Measurements from ENCODE around the gene SLC1A2. TPM values are rescaled to one million over a fixed set of nuclear protein-coding genes. Genes with fewer than 3 reads are reported as not detected.

SLC1A2 gene
- total and polyA plus RNA-seq, 2 experiments from 2014 or later: 0.70 to 2.8 TPM

DNA sequence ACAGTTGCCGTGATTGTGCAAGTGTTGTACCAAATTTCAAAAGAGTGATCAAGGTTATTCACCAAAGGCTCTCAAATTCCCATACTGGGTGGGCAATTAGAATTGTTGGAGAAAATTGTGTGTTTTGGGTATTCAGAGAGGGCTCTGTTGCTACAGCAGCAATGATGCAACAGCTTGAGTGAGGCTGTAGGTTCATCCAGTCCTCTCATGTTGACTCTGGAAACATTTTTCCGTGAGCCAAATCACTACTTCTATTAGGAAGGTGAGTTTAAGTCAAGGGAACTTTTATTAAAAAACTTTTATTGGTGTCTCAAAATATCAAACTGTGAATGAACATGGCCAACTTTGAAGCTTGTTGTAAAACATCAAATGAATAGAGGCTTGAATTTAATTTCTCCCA is 163.8 kb downstream of the SLC1A2 start (continued):
- TF ChIP-seq, protein P1, sequence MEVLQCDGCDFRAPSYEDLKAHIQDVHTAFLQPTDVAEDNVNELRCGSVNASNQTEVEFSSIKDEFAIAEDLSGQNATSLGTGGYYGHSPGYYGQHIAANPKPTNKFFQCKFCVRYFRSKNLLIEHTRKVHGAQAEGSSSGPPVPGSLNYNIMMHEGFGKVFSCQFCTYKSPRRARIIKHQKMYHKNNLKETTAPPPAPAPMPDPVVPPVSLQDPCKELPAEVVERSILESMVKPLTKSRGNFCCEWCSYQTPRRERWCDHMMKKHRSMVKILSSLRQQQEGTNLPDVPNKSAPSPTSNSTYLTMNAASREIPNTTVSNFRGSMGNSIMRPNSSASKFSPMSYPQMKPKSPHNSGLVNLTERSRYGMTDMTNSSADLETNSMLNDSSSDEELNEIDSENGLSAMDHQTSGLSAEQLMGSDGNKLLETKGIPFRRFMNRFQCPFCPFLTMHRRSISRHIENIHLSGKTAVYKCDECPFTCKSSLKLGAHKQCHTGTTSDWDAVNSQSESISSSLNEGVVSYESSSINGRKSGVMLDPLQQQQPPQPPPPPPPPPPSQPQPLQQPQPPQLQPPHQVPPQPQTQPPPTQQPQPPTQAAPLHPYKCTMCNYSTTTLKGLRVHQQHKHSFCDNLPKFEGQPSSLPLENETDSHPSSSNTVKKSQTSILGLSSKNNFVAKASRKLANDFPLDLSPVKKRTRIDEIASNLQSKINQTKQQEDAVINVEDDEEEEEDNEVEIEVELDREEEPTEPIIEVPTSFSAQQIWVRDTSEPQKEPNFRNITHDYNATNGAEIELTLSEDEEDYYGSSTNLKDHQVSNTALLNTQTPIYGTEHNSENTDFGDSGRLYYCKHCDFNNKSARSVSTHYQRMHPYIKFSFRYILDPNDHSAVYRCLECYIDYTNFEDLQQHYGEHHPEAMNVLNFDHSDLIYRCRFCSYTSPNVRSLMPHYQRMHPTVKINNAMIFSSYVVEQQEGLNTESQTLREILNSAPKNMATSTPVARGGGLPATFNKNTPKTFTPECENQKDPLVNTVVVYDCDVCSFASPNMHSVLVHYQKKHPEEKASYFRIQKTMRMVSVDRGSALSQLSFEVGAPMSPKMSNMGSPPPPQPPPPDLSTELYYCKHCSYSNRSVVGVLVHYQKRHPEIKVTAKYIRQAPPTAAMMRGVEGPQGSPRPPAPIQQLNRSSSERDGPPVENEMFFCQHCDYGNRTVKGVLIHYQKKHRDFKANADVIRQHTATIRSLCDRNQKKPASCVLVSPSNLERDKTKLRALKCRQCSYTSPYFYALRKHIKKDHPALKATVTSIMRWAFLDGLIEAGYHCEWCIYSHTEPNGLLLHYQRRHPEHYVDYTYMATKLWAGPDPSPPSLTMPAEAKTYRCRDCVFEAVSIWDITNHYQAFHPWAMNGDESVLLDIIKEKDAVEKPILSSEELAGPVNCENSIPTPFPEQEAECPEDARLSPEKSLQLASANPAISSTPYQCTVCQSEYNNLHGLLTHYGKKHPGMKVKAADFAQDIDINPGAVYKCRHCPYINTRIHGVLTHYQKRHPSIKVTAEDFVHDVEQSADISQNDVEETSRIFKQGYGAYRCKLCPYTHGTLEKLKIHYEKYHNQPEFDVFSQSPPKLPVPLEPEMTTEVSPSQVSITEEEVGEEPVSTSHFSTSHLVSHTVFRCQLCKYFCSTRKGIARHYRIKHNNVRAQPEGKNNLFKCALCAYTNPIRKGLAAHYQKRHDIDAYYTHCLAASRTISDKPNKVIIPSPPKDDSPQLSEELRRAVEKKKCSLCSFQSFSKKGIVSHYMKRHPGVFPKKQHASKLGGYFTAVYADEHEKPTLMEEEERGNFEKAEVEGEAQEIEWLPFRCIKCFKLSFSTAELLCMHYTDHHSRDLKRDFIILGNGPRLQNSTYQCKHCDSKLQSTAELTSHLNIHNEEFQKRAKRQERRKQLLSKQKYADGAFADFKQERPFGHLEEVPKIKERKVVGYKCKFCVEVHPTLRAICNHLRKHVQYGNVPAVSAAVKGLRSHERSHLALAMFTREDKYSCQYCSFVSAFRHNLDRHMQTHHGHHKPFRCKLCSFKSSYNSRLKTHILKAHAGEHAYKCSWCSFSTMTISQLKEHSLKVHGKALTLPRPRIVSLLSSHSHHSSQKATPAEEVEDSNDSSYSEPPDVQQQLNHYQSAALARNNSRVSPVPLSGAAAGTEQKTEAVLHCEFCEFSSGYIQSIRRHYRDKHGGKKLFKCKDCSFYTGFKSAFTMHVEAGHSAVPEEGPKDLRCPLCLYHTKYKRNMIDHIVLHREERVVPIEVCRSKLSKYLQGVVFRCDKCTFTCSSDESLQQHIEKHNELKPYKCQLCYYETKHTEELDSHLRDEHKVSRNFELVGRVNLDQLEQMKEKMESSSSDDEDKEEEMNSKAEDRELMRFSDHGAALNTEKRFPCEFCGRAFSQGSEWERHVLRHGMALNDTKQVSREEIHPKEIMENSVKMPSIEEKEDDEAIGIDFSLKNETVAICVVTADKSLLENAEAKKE (CRISPR knock-in tag; IDR thresholded peaks at IDR 0.05): no peak
- TF ChIP-seq ZNF331 (CRISPR knock-in tag; IDR thresholded peaks at IDR 0.05; ENCODE audit: low read depth): no peak
- TF ChIP-seq CREB1 (CRISPR knock-in tag; IDR thresholded peaks at IDR 0.05; ENCODE audit: low read depth): no peak
- no peak for TF ChIP-seq EZH2phosphoT487 (IDR thresholded peaks at IDR 0.05; ENCODE audit: unreplicated experiment)

GRCh38 chr11:35253237-35253636 is 166.1 kb downstream of the SLC1A2 start:
- no peak overlapping the region for H3K27ac ChIP-seq (ENCODE audit: low read depth)
- peaks cover 6% of the 10 kb centered on the region; the same call in 1 of the 2 replicates for H3K9me2 ChIP-seq (ENCODE audit: insufficient read depth)
- H3K4me1 Mint-ChIP-seq: no peaks in the 10 kb centered on the region
- H3K36me3 ChIP-seq (ENCODE audit: insufficient read depth): no peaks in the 10 kb centered on the region
- no peaks in the 10 kb centered on the region for H3K27me3 ChIP-seq (ENCODE audit: insufficient read depth)
- H3K27ac Mint-ChIP-seq: no peak overlapping the region
- ATAC-seq: no peak
- H3K4me3 Mint-ChIP-seq: no peak overlapping the region
- H3K27me3 Mint-ChIP-seq (ENCODE audit: insufficient read depth, low read depth, poor library complexity): no peaks in the 10 kb centered on the region
- H3K79me2 ChIP-seq (replicated peaks; ENCODE audit: insufficient read depth): no peaks in the 10 kb centered on the region
- no peaks in the 10 kb centered on the region for H3K9me3 Mint-ChIP-seq
- no peak for DNase-seq (ENCODE audit: low spot score)
- no peak overlapping the region for H2AFZ ChIP-seq
- H3K4me3 ChIP-seq: no peak overlapping the region
- H3K4me2 ChIP-seq: no peak overlapping the region
- H4K20me1 ChIP-seq (replicated peaks; ENCODE audit: insufficient read depth): no peaks in the 10 kb centered on the region
- H3K4me1 ChIP-seq (ENCODE audit: insufficient read depth): no peaks in the 10 kb centered on the region
- no peaks in the 10 kb centered on the region for H3F3A ChIP-seq (replicated peaks; ENCODE audit: low read depth)
- H3K36me3 Mint-ChIP-seq (ENCODE audit: low read depth): no peaks in the 10 kb centered on the region
- TF ChIP-seq ZNF114 (CRISPR knock-in tag; IDR thresholded peaks at IDR 0.05) (no peak), STAT1 (IDR thresholded peaks at IDR 0.05; ENCODE audit: unreplicated experiment) (no peak), EZH2 (IDR thresholded peaks at IDR 0.05; ENCODE audit: low read depth, unreplicated experiment) (no peak), ZNF331 (CRISPR knock-in tag; IDR thresholded peaks at IDR 0.05; ENCODE audit: low read depth) (no peak), CTCF (conservative IDR thresholded peaks at IDR 0.05; ENCODE audit: low read depth in 2 of 2) (no peak), JUNB (IDR thresholded peaks at IDR 0.05; ENCODE audit: unreplicated experiment) (no peak), NANOG (IDR thresholded peaks at IDR 0.05; ENCODE audit: borderline replicate concordance) (no peak), POLR2AphosphoS5 (IDR thresholded peaks at IDR 0.05; ENCODE audit: low read depth) (no peak)
- TF ChIP-seq, protein P2, sequence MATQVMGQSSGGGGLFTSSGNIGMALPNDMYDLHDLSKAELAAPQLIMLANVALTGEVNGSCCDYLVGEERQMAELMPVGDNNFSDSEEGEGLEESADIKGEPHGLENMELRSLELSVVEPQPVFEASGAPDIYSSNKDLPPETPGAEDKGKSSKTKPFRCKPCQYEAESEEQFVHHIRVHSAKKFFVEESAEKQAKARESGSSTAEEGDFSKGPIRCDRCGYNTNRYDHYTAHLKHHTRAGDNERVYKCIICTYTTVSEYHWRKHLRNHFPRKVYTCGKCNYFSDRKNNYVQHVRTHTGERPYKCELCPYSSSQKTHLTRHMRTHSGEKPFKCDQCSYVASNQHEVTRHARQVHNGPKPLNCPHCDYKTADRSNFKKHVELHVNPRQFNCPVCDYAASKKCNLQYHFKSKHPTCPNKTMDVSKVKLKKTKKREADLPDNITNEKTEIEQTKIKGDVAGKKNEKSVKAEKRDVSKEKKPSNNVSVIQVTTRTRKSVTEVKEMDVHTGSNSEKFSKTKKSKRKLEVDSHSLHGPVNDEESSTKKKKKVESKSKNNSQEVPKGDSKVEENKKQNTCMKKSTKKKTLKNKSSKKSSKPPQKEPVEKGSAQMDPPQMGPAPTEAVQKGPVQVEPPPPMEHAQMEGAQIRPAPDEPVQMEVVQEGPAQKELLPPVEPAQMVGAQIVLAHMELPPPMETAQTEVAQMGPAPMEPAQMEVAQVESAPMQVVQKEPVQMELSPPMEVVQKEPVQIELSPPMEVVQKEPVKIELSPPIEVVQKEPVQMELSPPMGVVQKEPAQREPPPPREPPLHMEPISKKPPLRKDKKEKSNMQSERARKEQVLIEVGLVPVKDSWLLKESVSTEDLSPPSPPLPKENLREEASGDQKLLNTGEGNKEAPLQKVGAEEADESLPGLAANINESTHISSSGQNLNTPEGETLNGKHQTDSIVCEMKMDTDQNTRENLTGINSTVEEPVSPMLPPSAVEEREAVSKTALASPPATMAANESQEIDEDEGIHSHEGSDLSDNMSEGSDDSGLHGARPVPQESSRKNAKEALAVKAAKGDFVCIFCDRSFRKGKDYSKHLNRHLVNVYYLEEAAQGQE (IDR thresholded peaks at IDR 0.05; ENCODE audit: unreplicated experiment): no peak
- TF ChIP-seq, protein P3, sequence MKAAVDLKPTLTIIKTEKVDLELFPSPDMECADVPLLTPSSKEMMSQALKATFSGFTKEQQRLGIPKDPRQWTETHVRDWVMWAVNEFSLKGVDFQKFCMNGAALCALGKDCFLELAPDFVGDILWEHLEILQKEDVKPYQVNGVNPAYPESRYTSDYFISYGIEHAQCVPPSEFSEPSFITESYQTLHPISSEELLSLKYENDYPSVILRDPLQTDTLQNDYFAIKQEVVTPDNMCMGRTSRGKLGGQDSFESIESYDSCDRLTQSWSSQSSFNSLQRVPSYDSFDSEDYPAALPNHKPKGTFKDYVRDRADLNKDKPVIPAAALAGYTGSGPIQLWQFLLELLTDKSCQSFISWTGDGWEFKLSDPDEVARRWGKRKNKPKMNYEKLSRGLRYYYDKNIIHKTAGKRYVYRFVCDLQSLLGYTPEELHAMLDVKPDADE (IDR thresholded peaks at IDR 0.05): no peak

Data from GM23338 (cell line).